OCI-LY1 (cell line): ENCODE results near the gene POU6F2.

Experiments
- CTCF ChIP-seq: fragments of 200-600 bp; sonication (generic), shearing (Covaris generic); IDR thresholded peaks from 2 replicates; pipeline ENCODE4 v1.5.1; 2017; ENCODE audit warnings: mild to moderate bottlenecking, antibody characterized with exemption, low read length, moderate library complexity, mixed read lengths
- EZH2 ChIP-seq: fragments of 200-600 bp; sonication (generic), shearing (Covaris generic); IDR thresholded peaks from 2 replicates; pipeline ENCODE4 v1.8.0; 2017; ENCODE audit warnings: borderline replicate concordance, mixed run types, mild to moderate bottlenecking, antibody characterized with exemption, low read length, moderate library complexity, mixed read lengths

DNA sequence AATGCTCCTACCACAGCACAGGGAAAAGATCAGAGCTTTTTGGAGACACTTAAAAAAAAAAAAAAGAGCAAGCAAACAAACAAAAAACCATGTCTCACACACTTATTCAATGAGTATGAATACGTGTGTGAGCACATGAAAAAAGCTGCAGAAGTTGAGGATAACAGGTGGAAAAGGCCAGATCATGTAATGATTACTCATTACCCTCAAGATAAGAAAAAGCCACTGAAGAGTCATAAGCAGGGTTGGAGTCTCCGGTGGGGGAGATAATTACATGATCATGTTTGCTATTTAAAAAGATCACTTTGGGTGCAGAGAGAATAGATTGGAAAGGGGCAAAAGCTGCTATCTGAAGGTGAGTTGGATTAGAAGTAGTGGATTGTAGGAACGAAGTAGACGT is 77.0 kb downstream of the POU6F2 start:
- TF ChIP-seq EZH2, result no peak
- TF ChIP-seq CTCF, result no peak
